ENCODE measurements around the gene MRFAP1L1. TPM values are rescaled to one million over a fixed set of nuclear protein-coding genes. Genes with fewer than 3 reads are reported as not detected.

MRFAP1L1 gene
- total and polyA plus RNA-seq, 9 of the 15 experiments (the other 6 are each of a cell fraction or from before 2014, with no cell fraction given): 37.6 to 111 (median 83.8) TPM

GRCh38 chr4:6709230-6710114, at the start of gene MRFAP1L1 (continued):
- TF ChIP-seq MAFG (tag; conservative IDR thresholded peaks at IDR 0.05) (no peak), ESRRB (CRISPR knock-in tag; IDR thresholded peaks at IDR 0.05; ENCODE audit: borderline replicate concordance) (no peak), KLF10 (CRISPR knock-in tag; IDR thresholded peaks at IDR 0.05) (no peak), HDAC6 (IDR thresholded peaks at IDR 0.05; ENCODE audit: low read depth, low read length) (no peak), ESRRA (IDR thresholded peaks at IDR 0.05; ENCODE audit: borderline replicate concordance, low read depth) (peak; percentile 38), HLTF (IDR thresholded peaks at IDR 0.05) (no peak), ARID3B (CRISPR knock-in tag; IDR thresholded peaks at IDR 0.05; ENCODE audit: borderline replicate concordance) (no peak), PHB (CRISPR knock-in tag; IDR thresholded peaks at IDR 0.05) (no peak), NCOA1 (IDR thresholded peaks at IDR 0.05; ENCODE audit: low read depth) (no peak), KDM4B (IDR thresholded peaks at IDR 0.05; ENCODE audit: borderline replicate concordance in 2 of 2, low read depth in 1 of 2) (no peak), PCBP2 (IDR thresholded peaks at IDR 0.05; ENCODE audit: low read depth, low read length, poor library complexity, severe bottlenecking) (no peak), ZNF280B (CRISPR knock-in tag; IDR thresholded peaks at IDR 0.05) (no peak)
- TF ChIP-seq, protein P1, sequence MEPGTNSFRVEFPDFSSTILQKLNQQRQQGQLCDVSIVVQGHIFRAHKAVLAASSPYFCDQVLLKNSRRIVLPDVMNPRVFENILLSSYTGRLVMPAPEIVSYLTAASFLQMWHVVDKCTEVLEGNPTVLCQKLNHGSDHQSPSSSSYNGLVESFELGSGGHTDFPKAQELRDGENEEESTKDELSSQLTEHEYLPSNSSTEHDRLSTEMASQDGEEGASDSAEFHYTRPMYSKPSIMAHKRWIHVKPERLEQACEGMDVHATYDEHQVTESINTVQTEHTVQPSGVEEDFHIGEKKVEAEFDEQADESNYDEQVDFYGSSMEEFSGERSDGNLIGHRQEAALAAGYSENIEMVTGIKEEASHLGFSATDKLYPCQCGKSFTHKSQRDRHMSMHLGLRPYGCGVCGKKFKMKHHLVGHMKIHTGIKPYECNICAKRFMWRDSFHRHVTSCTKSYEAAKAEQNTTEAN (CRISPR knock-in tag; IDR thresholded peaks at IDR 0.05): no peak
- TF ChIP-seq, protein P2, sequence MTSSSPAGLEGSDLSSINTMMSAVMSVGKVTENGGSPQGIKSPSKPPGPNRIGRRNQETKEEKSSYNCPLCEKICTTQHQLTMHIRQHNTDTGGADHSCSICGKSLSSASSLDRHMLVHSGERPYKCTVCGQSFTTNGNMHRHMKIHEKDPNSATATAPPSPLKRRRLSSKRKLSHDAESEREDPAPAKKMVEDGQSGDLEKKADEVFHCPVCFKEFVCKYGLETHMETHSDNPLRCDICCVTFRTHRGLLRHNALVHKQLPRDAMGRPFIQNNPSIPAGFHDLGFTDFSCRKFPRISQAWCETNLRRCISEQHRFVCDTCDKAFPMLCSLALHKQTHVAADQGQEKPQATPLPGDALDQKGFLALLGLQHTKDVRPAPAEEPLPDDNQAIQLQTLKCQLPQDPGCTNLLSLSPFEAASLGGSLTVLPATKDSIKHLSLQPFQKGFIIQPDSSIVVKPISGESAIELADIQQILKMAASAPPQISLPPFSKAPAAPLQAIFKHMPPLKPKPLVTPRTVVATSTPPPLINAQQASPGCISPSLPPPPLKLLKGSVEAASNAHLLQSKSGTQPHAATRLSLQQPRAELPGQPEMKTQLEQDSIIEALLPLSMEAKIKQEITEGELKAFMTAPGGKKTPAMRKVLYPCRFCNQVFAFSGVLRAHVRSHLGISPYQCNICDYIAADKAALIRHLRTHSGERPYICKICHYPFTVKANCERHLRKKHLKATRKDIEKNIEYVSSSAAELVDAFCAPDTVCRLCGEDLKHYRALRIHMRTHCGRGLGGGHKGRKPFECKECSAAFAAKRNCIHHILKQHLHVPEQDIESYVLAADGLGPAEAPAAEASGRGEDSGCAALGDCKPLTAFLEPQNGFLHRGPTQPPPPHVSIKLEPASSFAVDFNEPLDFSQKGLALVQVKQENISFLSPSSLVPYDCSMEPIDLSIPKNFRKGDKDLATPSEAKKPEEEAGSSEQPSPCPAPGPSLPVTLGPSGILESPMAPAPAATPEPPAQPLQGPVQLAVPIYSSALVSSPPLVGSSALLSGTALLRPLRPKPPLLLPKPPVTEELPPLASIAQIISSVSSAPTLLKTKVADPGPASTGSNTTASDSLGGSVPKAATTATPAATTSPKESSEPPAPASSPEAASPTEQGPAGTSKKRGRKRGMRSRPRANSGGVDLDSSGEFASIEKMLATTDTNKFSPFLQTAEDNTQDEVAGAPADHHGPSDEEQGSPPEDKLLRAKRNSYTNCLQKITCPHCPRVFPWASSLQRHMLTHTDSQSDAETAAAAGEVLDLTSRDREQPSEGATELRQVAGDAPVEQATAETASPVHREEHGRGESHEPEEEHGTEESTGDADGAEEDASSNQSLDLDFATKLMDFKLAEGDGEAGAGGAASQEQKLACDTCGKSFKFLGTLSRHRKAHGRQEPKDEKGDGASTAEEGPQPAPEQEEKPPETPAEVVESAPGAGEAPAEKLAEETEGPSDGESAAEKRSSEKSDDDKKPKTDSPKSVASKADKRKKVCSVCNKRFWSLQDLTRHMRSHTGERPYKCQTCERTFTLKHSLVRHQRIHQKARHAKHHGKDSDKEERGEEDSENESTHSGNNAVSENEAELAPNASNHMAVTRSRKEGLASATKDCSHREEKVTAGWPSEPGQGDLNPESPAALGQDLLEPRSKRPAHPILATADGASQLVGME (CRISPR knock-in tag; IDR thresholded peaks at IDR 0.05): no peak
